ENCODE measurements around the gene CD200R1L. TPM values are rescaled to one million over a fixed set of nuclear protein-coding genes. Genes with fewer than 3 reads are reported as not detected.

The CD200R1L gene
- total and polyA plus RNA-seq, 5 donors from 2014 or later: not detected

- Histone ChIP-seq H3K27ac (ENCODE audit: insufficient read depth, low read length, poor library complexity, severe bottlenecking) (no peak overlapping the region), H3K9me3 (ENCODE audit: control insufficient read depth in 2 of 2, low read length in 2 of 2) (no peaks in the 10 kb centered on the region), H3K4me3 (ENCODE audit: low read depth, low read length) (no peak overlapping the region), H3K4me1 (ENCODE audit: control insufficient read depth, insufficient read depth, low read length, poor library complexity, severe bottlenecking) (peaks cover 18% of the 10 kb centered on the region), H3K27me3 (ENCODE audit: control insufficient read depth, insufficient read depth, low read length) (no peaks in the 10 kb centered on the region), H3K36me3 (ENCODE audit: control insufficient read depth, insufficient read depth, low read length) (no peaks in the 10 kb centered on the region)
- Mint-ChIP-seq H3K4me3 (peak overlapping the region in 1 of 4 donors; percentile 72), H3K9me3 (peaks cover 0 to 7% (median 0%) of the 10 kb centered on the region in 7 donors), H3K4me1 (peaks cover 4 to 36% (median 16%) of the 10 kb centered on the region in 4 donors), H3K27me3 (no peaks in the 10 kb centered on the region), H3K36me3 (no peaks in the 10 kb centered on the region), H3K27ac (peak overlapping the region in 1 of 3 donors; percentile 33)
- ATAC-seq (ENCODE audit: low read depth in 2 of 2) (no peak), DNase-seq (peak in 1 of 3 donors; percentile 22)
Observed at GRCh38 chr3:112770032-112770626, 76.5 kb downstream of the CD200R1L start.

GRCh38 chr3:112769286-112769978, 77.2 kb downstream of the CD200R1L start:
- Mint-ChIP-seq H3K27me3 (no peaks in the 10 kb centered on the region), H3K9me3 (peaks cover 0 to 7% (median 0%) of the 10 kb centered on the region in 7 donors), H3K27ac (no peak overlapping the region), H3K4me1 (peaks cover 2 to 33% (median 12%) of the 10 kb centered on the region in 4 donors), H3K4me3 (no peak overlapping the region), H3K36me3 (no peaks in the 10 kb centered on the region)
- Histone ChIP-seq H3K27me3 (ENCODE audit: control insufficient read depth, insufficient read depth, low read length) (no peaks in the 10 kb centered on the region), H3K9me3 (ENCODE audit: control insufficient read depth in 2 of 2, low read length in 2 of 2) (no peaks in the 10 kb centered on the region), H3K36me3 (ENCODE audit: control insufficient read depth, insufficient read depth, low read length) (no peaks in the 10 kb centered on the region), H3K4me3 (ENCODE audit: low read depth, low read length) (no peak overlapping the region), H3K27ac (ENCODE audit: insufficient read depth, low read length, poor library complexity, severe bottlenecking) (no peak overlapping the region), H3K4me1 (ENCODE audit: control insufficient read depth, insufficient read depth, low read length, poor library complexity, severe bottlenecking) (peaks cover 11% of the 10 kb centered on the region)
- ATAC-seq (ENCODE audit: low read depth in 2 of 2) (no peak), DNase-seq (no peak)

GRCh38 chr3:112767777-112768176, 78.9 kb downstream of the CD200R1L start:
- no peak for ATAC-seq (ENCODE audit: low read depth in 2 of 2)
- Mint-ChIP-seq H3K27ac (no peak overlapping the region), H3K4me1 (peaks cover 0 to 25% (median 3%) of the 10 kb centered on the region in 4 donors), H3K27me3 (no peaks in the 10 kb centered on the region), H3K9me3 (peaks cover 0 to 7% (median 0%) of the 10 kb centered on the region in 7 donors), H3K36me3 (no peaks in the 10 kb centered on the region), H3K4me3 (no peak overlapping the region)
- Histone ChIP-seq H3K4me3 (ENCODE audit: low read depth, low read length) (no peak overlapping the region), H3K4me1 (ENCODE audit: control insufficient read depth, insufficient read depth, low read length, poor library complexity, severe bottlenecking) (no peaks in the 10 kb centered on the region), H3K27me3 (ENCODE audit: control insufficient read depth, insufficient read depth, low read length) (no peaks in the 10 kb centered on the region), H3K9me3 (ENCODE audit: control insufficient read depth in 2 of 2, low read length in 2 of 2) (no peaks in the 10 kb centered on the region), H3K27ac (ENCODE audit: insufficient read depth, low read length, poor library complexity, severe bottlenecking) (no peak overlapping the region), H3K36me3 (ENCODE audit: control insufficient read depth, insufficient read depth, low read length) (no peaks in the 10 kb centered on the region)
- no peak for DNase-seq

- H3K9me3 ChIP-seq (ENCODE audit: control insufficient read depth in 2 of 2, low read length in 2 of 2): no peaks in the 10 kb centered on the region
- Mint-ChIP-seq H3K4me1 (peaks cover 0 to 19% (median under 1%) of the 10 kb centered on the region in 4 donors), H3K4me3 (peak overlapping the region in 1 of 4 donors; percentile 7), H3K36me3 (no peaks in the 10 kb centered on the region), H3K9me3 (peaks cover 0 to 5% (median 0%) of the 10 kb centered on the region in 7 donors), H3K27ac (no peak overlapping the region), H3K27me3 (no peaks in the 10 kb centered on the region)
- H3K4me1 ChIP-seq (ENCODE audit: control insufficient read depth, insufficient read depth, low read length, poor library complexity, severe bottlenecking): no peaks in the 10 kb centered on the region
- H3K36me3 ChIP-seq (ENCODE audit: control insufficient read depth, insufficient read depth, low read length): no peaks in the 10 kb centered on the region
- H3K27ac ChIP-seq (ENCODE audit: insufficient read depth, low read length, poor library complexity, severe bottlenecking): no peak overlapping the region
- H3K4me3 ChIP-seq (ENCODE audit: low read depth, low read length): no peak overlapping the region
- ATAC-seq (ENCODE audit: low read depth in 2 of 2) (peak in 1 of 2 donors; percentile 20), DNase-seq (no peak)
- H3K27me3 ChIP-seq (ENCODE audit: control insufficient read depth, insufficient read depth, low read length): no peaks in the 10 kb centered on the region
Observed at GRCh38 chr3:112767177-112767576, 79.5 kb downstream of the CD200R1L start.

Other genes starting within 250 kb of the CD200R1L start
- gene CCDC80, start 205.7 kb downstream of the CD200R1L start, total RNA-seq: not detected
- under 1 TPM in 3 of 4 donors, not detected in 1; 0.05 to 0.10 (median 0.07) TPM for gene CCDC80, start 205.7 kb downstream of the CD200R1L start, polyA plus RNA-seq
- gene CD200R1, start 128.2 kb upstream of the CD200R1L start, total RNA-seq: 7.5 TPM
- 1 to 10 TPM; 3.9 to 5.2 (median 4.6) TPM for gene CD200R1, start 128.2 kb upstream of the CD200R1L start, polyA plus RNA-seq
- 17.0 TPM for gene GTPBP8, start 144.1 kb upstream of the CD200R1L start, total RNA-seq
- gene GTPBP8, start 144.1 kb upstream of the CD200R1L start, polyA plus RNA-seq: 10 to 100 TPM; 18.1 to 25.7 (median 21.1) TPM